Measurements from ENCODE around the gene FEZ2.

DNA sequence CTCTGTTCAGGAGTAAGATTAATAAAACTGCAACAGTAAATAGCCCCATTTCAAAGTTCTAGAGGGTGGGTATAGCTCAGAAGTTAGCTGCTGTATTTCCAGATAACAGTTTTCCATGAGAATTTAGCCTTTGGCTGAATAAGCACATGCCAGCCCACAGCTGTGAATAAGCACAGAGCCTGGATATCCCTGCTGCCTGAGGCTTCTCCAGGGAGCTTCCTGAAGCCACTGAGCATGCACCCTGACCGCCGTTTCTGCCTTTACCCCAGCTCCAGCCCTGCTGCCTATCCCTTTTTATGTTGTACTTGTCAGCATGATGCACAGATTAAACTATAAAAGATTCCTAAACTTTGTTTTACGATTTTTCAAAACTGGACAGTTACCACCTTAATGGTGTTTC is 85.3 kb downstream of the FEZ2 start:
- TF ChIP-seq, protein P1, sequence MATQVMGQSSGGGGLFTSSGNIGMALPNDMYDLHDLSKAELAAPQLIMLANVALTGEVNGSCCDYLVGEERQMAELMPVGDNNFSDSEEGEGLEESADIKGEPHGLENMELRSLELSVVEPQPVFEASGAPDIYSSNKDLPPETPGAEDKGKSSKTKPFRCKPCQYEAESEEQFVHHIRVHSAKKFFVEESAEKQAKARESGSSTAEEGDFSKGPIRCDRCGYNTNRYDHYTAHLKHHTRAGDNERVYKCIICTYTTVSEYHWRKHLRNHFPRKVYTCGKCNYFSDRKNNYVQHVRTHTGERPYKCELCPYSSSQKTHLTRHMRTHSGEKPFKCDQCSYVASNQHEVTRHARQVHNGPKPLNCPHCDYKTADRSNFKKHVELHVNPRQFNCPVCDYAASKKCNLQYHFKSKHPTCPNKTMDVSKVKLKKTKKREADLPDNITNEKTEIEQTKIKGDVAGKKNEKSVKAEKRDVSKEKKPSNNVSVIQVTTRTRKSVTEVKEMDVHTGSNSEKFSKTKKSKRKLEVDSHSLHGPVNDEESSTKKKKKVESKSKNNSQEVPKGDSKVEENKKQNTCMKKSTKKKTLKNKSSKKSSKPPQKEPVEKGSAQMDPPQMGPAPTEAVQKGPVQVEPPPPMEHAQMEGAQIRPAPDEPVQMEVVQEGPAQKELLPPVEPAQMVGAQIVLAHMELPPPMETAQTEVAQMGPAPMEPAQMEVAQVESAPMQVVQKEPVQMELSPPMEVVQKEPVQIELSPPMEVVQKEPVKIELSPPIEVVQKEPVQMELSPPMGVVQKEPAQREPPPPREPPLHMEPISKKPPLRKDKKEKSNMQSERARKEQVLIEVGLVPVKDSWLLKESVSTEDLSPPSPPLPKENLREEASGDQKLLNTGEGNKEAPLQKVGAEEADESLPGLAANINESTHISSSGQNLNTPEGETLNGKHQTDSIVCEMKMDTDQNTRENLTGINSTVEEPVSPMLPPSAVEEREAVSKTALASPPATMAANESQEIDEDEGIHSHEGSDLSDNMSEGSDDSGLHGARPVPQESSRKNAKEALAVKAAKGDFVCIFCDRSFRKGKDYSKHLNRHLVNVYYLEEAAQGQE (IDR thresholded peaks at IDR 0.05; ENCODE audit: low read depth) = no peak
- TF ChIP-seq CREB1 (IDR thresholded peaks at IDR 0.05; ENCODE audit: low read depth) = no peak
- no peak for TF ChIP-seq RAD21 (IDR thresholded peaks at IDR 0.05; ENCODE audit: low read depth)
- TF ChIP-seq TCF12 (IDR thresholded peaks at IDR 0.05; ENCODE audit: low read depth) = no peak
- TF ChIP-seq YY1 (IDR thresholded peaks at IDR 0.05; ENCODE audit: low read depth) = no peak
- TF ChIP-seq ZBTB7A (IDR thresholded peaks at IDR 0.05; ENCODE audit: low read depth) = no peak
- TF ChIP-seq NFIC (IDR thresholded peaks at IDR 0.05) = no peak
- TF ChIP-seq, protein P2, sequence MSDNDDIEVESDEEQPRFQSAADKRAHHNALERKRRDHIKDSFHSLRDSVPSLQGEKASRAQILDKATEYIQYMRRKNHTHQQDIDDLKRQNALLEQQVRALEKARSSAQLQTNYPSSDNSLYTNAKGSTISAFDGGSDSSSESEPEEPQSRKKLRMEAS (IDR thresholded peaks at IDR 0.05) = no peak
- TF ChIP-seq EP300 (IDR thresholded peaks at IDR 0.05; ENCODE audit: borderline replicate concordance) = no peak
- no peak for TF ChIP-seq FOXM1 (IDR thresholded peaks at IDR 0.05; ENCODE audit: borderline replicate concordance, low read depth)
- no peak for TF ChIP-seq CEBPB (IDR thresholded peaks at IDR 0.05)
- TF ChIP-seq EGR1 (IDR thresholded peaks at IDR 0.05) = no peak
- TF ChIP-seq TEAD4 (IDR thresholded peaks at IDR 0.05) = no peak
